Hepatocyte (in vitro differentiated cells): Measurements from ENCODE around the gene CERK. TPM values are rescaled to one million over a fixed set of nuclear protein-coding genes. Genes with fewer than 3 reads are reported as not detected.

Source experiments
- DNase-seq: peaks from one replicate; pipeline ENCODE4 v3.0.0-alpha.2; 2016; ENCODE audit warnings: low spot score
- H2AFZ ChIP-seq: fragments of 200-600 bp; sonication (generic); 2 replicates; pipeline ENCODE4 v1.6.0; 2016; ENCODE audit warnings: antibody characterized with exemption, mild to moderate bottlenecking
- H3K27ac ChIP-seq: fragments of 200-600 bp; sonication (generic); 2 replicates; pipeline ENCODE4 v1.5.1; 2016; ENCODE audit warnings: mild to moderate bottlenecking
- H3K27me3 ChIP-seq: fragments of 200-600 bp; sonication (generic); 2 replicates; pipeline ENCODE4 v1.6.1; 2016
- H3K36me3 ChIP-seq: fragments of 200-600 bp; sonication (generic); replicated peaks from 2 replicates; pipeline ENCODE4 v1.5.1; 2016; ENCODE audit warnings: low read depth; ENCODE audit not compliant: insufficient read depth
- H3K4me1 ChIP-seq: fragments of 200-600 bp; sonication (generic); 2 replicates; pipeline ENCODE4 v1.5.1; 2016; ENCODE audit warnings: mild to moderate bottlenecking, moderate library complexity; ENCODE audit not compliant: insufficient read depth
- H3K4me2 ChIP-seq: fragments of 200-600 bp; sonication (generic); 2 replicates; pipeline ENCODE4 v1.6.0; 2016
- H3K4me3 ChIP-seq: fragments of 200-600 bp; sonication (generic); 2 replicates; pipeline ENCODE4 v1.5.1; 2016; ENCODE audit warnings: mild to moderate bottlenecking
- H3K79me2 ChIP-seq: fragments of 200-600 bp; sonication (generic); 2 replicates; pipeline ENCODE4 v1.6.0; 2017; ENCODE audit warnings: mild to moderate bottlenecking
- H3K9me2 ChIP-seq: fragments of 200-600 bp; sonication (generic); replicated peaks from 2 replicates; pipeline ENCODE4 v1.6.0; 2017; ENCODE audit warnings: mild to moderate bottlenecking; ENCODE audit not compliant: insufficient read depth
- H3K9me3 ChIP-seq: fragments of 200-600 bp; sonication (generic); 2 replicates; pipeline ENCODE4 v1.5.1; 2016; ENCODE audit warnings: low read depth, mild to moderate bottlenecking
- H4K20me1 ChIP-seq: fragments of 200-600 bp; sonication (generic); 2 replicates; pipeline ENCODE4 v1.6.0; 2016; ENCODE audit warnings: mild to moderate bottlenecking; ENCODE audit not compliant: insufficient read depth, poor library complexity, severe bottlenecking
- EZH2 ChIP-seq: fragments of 200-600 bp; sonication (generic); IDR thresholded peaks from 2 replicates; pipeline ENCODE4 v1.6.1; 2016; ENCODE audit warnings: antibody characterized with exemption, mild to moderate bottlenecking, borderline replicate concordance
- EZH2phosphoT487 ChIP-seq: fragments of 200-600 bp; sonication (generic); IDR thresholded peaks from one replicate; pipeline ENCODE4 v1.6.1; 2018; ENCODE audit warnings: antibody characterized with exemption, mild to moderate bottlenecking, low read depth, moderate library complexity; ENCODE audit not compliant: unreplicated experiment, severe bottlenecking
- WGBS: methylation state at CpG from one replicate; pipeline ENCODE4 v1.1.6; 2016; ENCODE audit warnings: low lambda C conversion rate; ENCODE audit errors: missing lambda C conversion rate; 5-methylcytosine and 5-hydroxymethylcytosine counted together
- polyA plus RNA-seq: library from polyadenylated mRNA; unstranded; fragments of >200 nt; fragmentation: Nextera tagmentation; extraction: Ambion mirVana; gene quantifications from 2 replicates; pipeline ENCODE4 v1.2.1, GENCODE V29; 2016
- total RNA-seq: library from RNA; depleted of rRNA; stranded (reverse); fragments of >200 nt; gene quantifications from 2 replicates; pipeline ENCODE4 v1.2.3, GENCODE V29; 2014
- TF ChIP-seq, protein P1 (sequence below): fragments of 200-600 bp; sonication (generic); IDR thresholded peaks from 2 replicates; pipeline ENCODE4 v1.5.1; 2016; ENCODE audit warnings: antibody characterized with exemption, mild to moderate bottlenecking; ENCODE audit not compliant: poor library complexity

CERK gene
- total and polyA plus RNA-seq, 2 experiments from 2014 or later = 38.6 to 59.0 TPM

DNA sequence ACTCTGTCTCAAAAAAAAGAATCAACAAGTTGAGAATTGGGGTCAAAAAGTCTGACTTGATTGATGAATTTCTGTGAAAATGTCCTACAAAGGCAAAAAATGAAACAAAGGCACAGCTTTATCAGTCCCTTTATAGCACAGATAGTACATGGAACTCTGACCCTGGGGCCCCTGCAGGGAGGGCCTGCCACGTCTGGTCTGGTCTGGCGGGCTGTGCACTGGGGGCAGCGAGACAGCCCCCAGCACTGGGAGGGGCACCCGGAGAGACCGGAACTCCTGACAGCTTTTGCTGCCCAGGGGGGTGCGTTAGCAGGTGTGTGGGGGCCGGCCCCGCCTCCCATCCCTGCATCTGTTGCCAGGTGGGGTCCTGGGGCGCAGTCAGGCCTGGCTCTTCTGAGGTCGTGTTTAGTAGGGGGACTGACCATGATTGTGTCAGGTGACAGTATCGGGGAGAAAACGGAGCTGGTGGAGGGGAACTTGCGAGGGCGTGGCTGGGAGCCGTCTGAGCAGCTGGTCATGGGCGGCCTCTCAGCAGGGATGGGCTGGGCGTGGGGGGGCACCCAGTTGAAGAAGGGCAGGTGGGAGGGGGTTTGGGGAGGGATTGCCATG, 66.1 kb downstream of the CERK start:
- H3K4me2 ChIP-seq = no peak overlapping the region
- TF ChIP-seq, protein P1, sequence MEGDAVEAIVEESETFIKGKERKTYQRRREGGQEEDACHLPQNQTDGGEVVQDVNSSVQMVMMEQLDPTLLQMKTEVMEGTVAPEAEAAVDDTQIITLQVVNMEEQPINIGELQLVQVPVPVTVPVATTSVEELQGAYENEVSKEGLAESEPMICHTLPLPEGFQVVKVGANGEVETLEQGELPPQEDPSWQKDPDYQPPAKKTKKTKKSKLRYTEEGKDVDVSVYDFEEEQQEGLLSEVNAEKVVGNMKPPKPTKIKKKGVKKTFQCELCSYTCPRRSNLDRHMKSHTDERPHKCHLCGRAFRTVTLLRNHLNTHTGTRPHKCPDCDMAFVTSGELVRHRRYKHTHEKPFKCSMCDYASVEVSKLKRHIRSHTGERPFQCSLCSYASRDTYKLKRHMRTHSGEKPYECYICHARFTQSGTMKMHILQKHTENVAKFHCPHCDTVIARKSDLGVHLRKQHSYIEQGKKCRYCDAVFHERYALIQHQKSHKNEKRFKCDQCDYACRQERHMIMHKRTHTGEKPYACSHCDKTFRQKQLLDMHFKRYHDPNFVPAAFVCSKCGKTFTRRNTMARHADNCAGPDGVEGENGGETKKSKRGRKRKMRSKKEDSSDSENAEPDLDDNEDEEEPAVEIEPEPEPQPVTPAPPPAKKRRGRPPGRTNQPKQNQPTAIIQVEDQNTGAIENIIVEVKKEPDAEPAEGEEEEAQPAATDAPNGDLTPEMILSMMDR = no peak
- TF ChIP-seq EZH2phosphoT487 (no peak), EZH2 (no peak)
- H3K4me3 ChIP-seq = no peak overlapping the region
- H4K20me1 ChIP-seq = no peaks in the 10 kb centered on the region
- H3K36me3 ChIP-seq = no peaks in the 10 kb centered on the region
- DNase-seq = peak; percentile 34
- H3K4me1 ChIP-seq = no peaks in the 10 kb centered on the region
- no peaks in the 10 kb centered on the region for H3K9me2 ChIP-seq
- WGBS = 88% methylated on average over 17 of the region's 17 CpGs
- no peaks in the 10 kb centered on the region for H3K27me3 ChIP-seq
- no peaks in the 10 kb centered on the region for H3K9me3 ChIP-seq
- no peaks in the 10 kb centered on the region for H3K79me2 ChIP-seq
- H3K27ac ChIP-seq = peak overlapping the region; percentile 50
- no peak overlapping the region for H2AFZ ChIP-seq

DNA sequence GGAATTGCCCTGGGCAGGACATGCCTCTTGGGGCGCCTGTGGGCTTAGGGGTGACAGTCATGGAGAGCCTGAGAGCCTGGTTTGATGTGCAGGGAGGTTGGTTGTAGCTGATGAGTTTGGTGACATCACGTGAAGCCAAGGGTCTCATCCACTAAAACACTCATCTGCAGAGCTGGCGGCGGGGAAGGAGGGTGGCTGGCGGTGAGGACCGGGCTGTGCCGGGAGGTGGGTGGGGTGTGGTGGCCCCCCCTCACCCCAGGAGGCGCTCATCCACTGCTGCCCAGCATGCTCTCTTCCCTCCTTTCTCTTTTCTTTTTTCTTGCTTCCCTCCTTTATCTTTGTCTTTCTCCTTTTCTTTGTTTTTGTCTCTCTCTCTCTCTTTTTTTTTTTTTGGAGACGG, 68.9 kb downstream of the CERK start:
- Histone ChIP-seq H3K27me3 (no peaks in the 10 kb centered on the region), H3K9me3 (no peaks in the 10 kb centered on the region), H3K27ac (no peak overlapping the region), H3K4me3 (no peak overlapping the region), H3K4me2 (no peak overlapping the region), H3K36me3 (no peaks in the 10 kb centered on the region), H3K79me2 (no peaks in the 10 kb centered on the region), H2AFZ (no peak overlapping the region), H3K4me1 (no peaks in the 10 kb centered on the region), H4K20me1 (no peaks in the 10 kb centered on the region), H3K9me2 (no peaks in the 10 kb centered on the region)
- DNase-seq = no peak
- TF ChIP-seq EZH2 = no peak
- TF ChIP-seq, protein P1 = no peak
- no peak for TF ChIP-seq EZH2phosphoT487
- WGBS = 95% methylated on average over 9 of the region's 9 CpGs

DNA sequence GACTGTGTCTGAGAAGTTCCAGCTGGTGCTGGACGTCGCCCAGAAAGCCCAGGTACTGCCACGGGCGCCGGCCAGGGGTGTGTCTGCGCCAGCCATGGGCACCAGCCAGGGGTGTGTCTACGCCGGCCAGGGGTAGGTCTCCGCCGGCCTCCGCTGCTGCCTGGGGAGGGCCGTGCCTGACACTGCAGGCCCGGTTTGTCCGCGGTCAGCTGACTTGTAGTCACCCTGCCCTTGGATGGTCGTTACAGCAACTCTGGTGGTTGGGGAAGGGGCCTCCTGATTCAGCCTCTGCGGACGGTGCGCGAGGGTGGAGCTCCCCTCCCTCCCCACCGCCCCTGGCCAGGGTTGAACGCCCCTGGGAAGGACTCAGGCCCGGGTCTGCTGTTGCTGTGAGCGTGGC, 69.9 kb downstream of the CERK start:
- H3K27ac ChIP-seq = no peak overlapping the region
- H3K9me3 ChIP-seq = no peaks in the 10 kb centered on the region
- H3K27me3 ChIP-seq = no peaks in the 10 kb centered on the region
- DNase-seq = no peak
- H3K9me2 ChIP-seq = no peaks in the 10 kb centered on the region
- H3K4me3 ChIP-seq = no peak overlapping the region
- no peaks in the 10 kb centered on the region for H3K79me2 ChIP-seq
- no peaks in the 10 kb centered on the region for H3K36me3 ChIP-seq
- H3K4me2 ChIP-seq = no peak overlapping the region
- no peak overlapping the region for H2AFZ ChIP-seq
- no peaks in the 10 kb centered on the region for H3K4me1 ChIP-seq
- WGBS = 98% methylated on average over 23 of the region's 24 CpGs
- no peak for TF ChIP-seq EZH2phosphoT487
- TF ChIP-seq, protein P1 = no peak
- no peak for TF ChIP-seq EZH2
- H4K20me1 ChIP-seq = no peaks in the 10 kb centered on the region

DNA sequence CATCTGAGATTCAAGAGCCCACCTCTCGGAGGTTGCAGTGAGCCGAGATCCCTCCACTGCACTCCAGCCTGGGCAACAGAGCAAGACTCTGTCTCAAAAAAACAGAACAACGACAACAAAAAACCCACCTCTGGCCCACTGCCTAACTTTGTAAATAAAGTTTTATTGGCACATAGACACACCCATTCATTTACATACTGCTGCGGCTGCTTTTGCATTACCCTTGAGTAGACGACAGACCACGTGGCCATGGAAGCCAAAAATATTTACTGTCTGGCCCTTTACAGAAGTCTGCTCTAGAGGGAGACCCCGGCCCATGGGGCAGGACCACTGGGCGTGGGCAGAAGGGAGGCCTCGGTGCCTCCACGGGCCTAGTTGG, 70.8 kb downstream of the CERK start:
- Histone ChIP-seq H3K4me1 (no peaks in the 10 kb centered on the region), H3K9me3 (no peaks in the 10 kb centered on the region), H4K20me1 (no peaks in the 10 kb centered on the region), H3K4me2 (no peak overlapping the region), H2AFZ (no peak overlapping the region), H3K27me3 (no peaks in the 10 kb centered on the region), H3K27ac (no peak overlapping the region), H3K9me2 (no peaks in the 10 kb centered on the region), H3K79me2 (no peaks in the 10 kb centered on the region), H3K36me3 (no peaks in the 10 kb centered on the region), H3K4me3 (no peak overlapping the region)
- TF ChIP-seq EZH2 = no peak
- TF ChIP-seq EZH2phosphoT487 = no peak
- TF ChIP-seq, protein P1 = no peak
- WGBS = 96% methylated on average over 10 of the region's 10 CpGs
- DNase-seq = no peak
